HepG2 (cell line): ENCODE data around the gene SAMM50. TPM values are rescaled to one million over a fixed set of nuclear protein-coding genes. Genes with fewer than 3 reads are reported as not detected.

Experiments
- ATAD3A ChIP-seq: sonication (generic); formaldehyde crosslinking; IDR thresholded peaks from 2 replicates; pipeline ENCODE4 v1.4.0; 2020; ENCODE audit warnings: missing genetic modification reagents
- CENPT ChIP-seq: sonication (generic); formaldehyde crosslinking; IDR thresholded peaks from 2 replicates; pipeline ENCODE4 v1.8.0; 2022; ENCODE audit warnings: low read depth, mild to moderate bottlenecking, moderate library complexity, missing genetic modification reagents
- KDM2A ChIP-seq: sonication (generic); formaldehyde crosslinking; IDR thresholded peaks from 2 replicates; pipeline ENCODE4 v1.4.0; 2020; ENCODE audit warnings: low read depth, missing genetic modification reagents, borderline replicate concordance
- KLF15 ChIP-seq: sonication (generic); formaldehyde crosslinking; IDR thresholded peaks from 2 replicates; pipeline ENCODE4 v1.8.1; 2023; ENCODE audit warnings: borderline replicate concordance, mild to moderate bottlenecking, inconsistent platforms, missing genetic modification reagents, mixed read lengths
- MXD4 ChIP-seq: IDR thresholded peaks from 2 replicates; pipeline ENCODE4 v1.6.1; 2016; ENCODE audit warnings: mild to moderate bottlenecking, missing biosample characterization, missing genetic modification reagents
- NFE2 ChIP-seq: sonication (generic); formaldehyde crosslinking; IDR thresholded peaks from 2 replicates; pipeline ENCODE4 v1.4.0; 2020; ENCODE audit warnings: missing genetic modification reagents
- NR2F1 ChIP-seq, 2 experiments: fragments of 450-650 bp in 1 of 2; formaldehyde crosslinking in 1 of 2; IDR thresholded peaks; 2 replicates each; pipeline versions ENCODE4 v1.5.0 to v1.6.1; 2016 to 2020; ENCODE audit warnings: mild to moderate bottlenecking in 1 of 2, missing compliant biosample characterization in 1 of 2, missing genetic modification reagents in 1 of 2, moderate library complexity in 1 of 2
- POLR2G ChIP-seq: fragments of 200-400 bp; formaldehyde crosslinking; IDR thresholded peaks from 2 replicates; pipeline ENCODE4 v1.6.1; 2018; ENCODE audit warnings: mild to moderate bottlenecking, low read depth, low read length, moderate library complexity
- ZNF317 ChIP-seq: sonication (generic); formaldehyde crosslinking; IDR thresholded peaks from 2 replicates; pipeline ENCODE4 v1.5.0; 2020; ENCODE audit warnings: mild to moderate bottlenecking, missing genetic modification reagents
- ZNF441 ChIP-seq: sonication (generic); formaldehyde crosslinking; IDR thresholded peaks from 2 replicates; pipeline ENCODE4 v1.7.0; 2021; ENCODE audit warnings: missing genetic modification reagents, borderline replicate concordance
- ZNF557 ChIP-seq: sonication (generic); formaldehyde crosslinking; IDR thresholded peaks from 2 replicates; pipeline ENCODE4 v1.4.0; 2020; ENCODE audit warnings: missing genetic modification reagents
- polyA plus RNA-seq, 8 experiments: library from polyadenylated mRNA; depleted of rRNA in 3 of 8; stranded (reverse) in 7 of 8; unstranded in 1 of 8; fragments of >200 nt; fragmentation: Illumina TruSeq in 4 of 8; extraction: Trizol in 4 of 8; gene quantifications; 2 replicates each; pipeline versions ENCODE4 v1.2.1 to v1.2.3, GENCODE V29; 2011 to 2016; ENCODE audit warnings: low read depth in 4 of 8, missing spikeins in 1 of 8, mixed read lengths in 1 of 8; ENCODE audit not compliant: insufficient read depth in 1 of 8
- total RNA-seq, 5 experiments: library from RNA; depleted of rRNA; stranded (reverse); fragments of >200 nt; fragmentation: Illumina TruSeq; extraction: Trizol; gene quantifications; 2 replicates each; pipeline ENCODE4 v1.2.3, GENCODE V29; 2016; ENCODE audit warnings: low read depth in 1 of 5
- TF ChIP-seq, protein P1 (sequence below): sonication (generic); formaldehyde crosslinking; IDR thresholded peaks from 2 replicates; pipeline ENCODE4 v1.4.0; 2020; ENCODE audit warnings: mild to moderate bottlenecking, missing genetic modification reagents, borderline replicate concordance
- TF ChIP-seq, protein P2 (sequence below): IDR thresholded peaks from 2 replicates; pipeline ENCODE4 v1.6.1; 2016; ENCODE audit warnings: low read depth, borderline replicate concordance
- TF ChIP-seq, protein P3 (sequence below), 2 experiments: sonication (generic) in 1 of 2; formaldehyde crosslinking in 1 of 2; IDR thresholded peaks; 2 replicates each; pipeline versions ENCODE4 v1.6.1 to v1.9.0; 2014 to 2022; ENCODE audit warnings: antibody characterized with exemption in 1 of 2, borderline replicate concordance in 1 of 2, inconsistent platforms in 1 of 2, low read depth in 1 of 2, missing genetic modification reagents in 1 of 2
- TF ChIP-seq, protein P4 (sequence below): sonication (generic); formaldehyde crosslinking; IDR thresholded peaks from 2 replicates; pipeline ENCODE4 v1.5.1; 2020; ENCODE audit warnings: missing genetic modification reagents, mild to moderate bottlenecking, borderline replicate concordance
- TF ChIP-seq, protein P5 (sequence below): sonication (generic); formaldehyde crosslinking; conservative IDR thresholded peaks from 2 replicates; pipeline ENCODE4 v1.4.0; 2020; ENCODE audit warnings: missing genetic modification reagents

The SAMM50 gene
- total and polyA plus RNA-seq, 2 of the 13 experiments (the other 11 are each of a cell fraction or from before 2014, with no cell fraction given) = 34.7 to 63.4 TPM

DNA sequence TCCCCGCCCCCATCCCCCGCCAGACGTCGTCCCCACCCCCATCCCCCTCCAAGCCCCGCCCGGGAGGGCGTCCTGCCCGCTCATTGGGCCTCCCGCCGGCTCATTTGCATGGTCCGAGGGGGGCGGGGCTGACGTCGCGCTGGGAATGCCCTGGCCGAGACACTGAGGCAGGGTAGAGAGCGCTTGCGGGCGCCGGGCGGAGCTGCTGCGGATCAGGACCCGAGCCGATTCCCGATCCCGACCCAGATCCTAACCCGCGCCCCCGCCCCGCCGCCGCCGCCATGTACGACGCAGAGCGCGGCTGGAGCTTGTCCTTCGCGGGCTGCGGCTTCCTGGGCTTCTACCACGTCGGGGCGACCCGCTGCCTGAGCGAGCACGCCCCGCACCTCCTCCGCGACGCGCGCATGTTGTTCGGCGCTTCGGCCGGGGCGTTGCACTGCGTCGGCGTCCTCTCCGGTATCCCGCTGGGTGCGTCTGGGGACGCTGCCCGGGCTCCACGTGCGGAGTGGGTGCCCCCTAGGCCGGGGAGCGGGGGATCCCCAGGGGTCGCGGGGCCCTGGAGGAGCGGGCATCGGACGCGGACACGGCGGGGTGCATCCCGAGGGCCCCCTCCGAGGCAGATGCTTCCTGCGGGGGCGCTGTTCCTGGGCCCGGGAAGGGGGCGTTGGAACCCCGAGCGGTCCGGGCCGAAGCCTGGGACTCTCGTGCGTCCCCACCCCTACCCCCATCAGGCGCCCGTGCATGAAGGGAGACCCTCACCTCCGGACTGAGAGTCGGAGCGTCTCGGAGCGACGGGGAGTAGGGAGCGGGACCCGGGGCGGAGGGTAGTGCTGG lies 31.4 kb upstream of the SAMM50 start, which contains the start of gene PNPLA3 (continued):
- TF ChIP-seq POLR2G = peak; percentile 92
- TF ChIP-seq, protein P1, sequence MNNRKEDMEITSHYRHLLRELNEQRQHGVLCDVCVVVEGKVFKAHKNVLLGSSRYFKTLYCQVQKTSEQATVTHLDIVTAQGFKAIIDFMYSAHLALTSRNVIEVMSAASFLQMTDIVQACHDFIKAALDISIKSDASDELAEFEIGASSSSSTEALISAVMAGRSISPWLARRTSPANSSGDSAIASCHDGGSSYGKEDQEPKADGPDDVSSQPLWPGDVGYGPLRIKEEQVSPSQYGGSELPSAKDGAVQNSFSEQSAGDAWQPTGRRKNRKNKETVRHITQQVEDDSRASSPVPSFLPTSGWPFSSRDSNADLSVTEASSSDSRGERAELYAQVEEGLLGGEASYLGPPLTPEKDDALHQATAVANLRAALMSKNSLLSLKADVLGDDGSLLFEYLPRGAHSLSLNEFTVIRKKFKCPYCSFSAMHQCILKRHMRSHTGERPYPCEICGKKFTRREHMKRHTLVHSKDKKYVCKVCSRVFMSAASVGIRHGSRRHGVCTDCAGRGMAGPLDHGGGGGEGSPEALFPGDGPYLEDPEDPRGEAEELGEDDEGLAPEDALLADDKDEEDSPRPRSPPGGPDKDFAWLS = no peak
- TF ChIP-seq, protein P2, sequence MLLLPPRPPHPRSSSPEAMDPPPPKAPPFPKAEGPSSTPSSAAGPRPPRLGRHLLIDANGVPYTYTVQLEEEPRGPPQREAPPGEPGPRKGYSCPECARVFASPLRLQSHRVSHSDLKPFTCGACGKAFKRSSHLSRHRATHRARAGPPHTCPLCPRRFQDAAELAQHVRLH (CRISPR knock-in tag) = peak; percentile 55; the same call in 1 of the 2 replicates
- TF ChIP-seq, protein P3, sequence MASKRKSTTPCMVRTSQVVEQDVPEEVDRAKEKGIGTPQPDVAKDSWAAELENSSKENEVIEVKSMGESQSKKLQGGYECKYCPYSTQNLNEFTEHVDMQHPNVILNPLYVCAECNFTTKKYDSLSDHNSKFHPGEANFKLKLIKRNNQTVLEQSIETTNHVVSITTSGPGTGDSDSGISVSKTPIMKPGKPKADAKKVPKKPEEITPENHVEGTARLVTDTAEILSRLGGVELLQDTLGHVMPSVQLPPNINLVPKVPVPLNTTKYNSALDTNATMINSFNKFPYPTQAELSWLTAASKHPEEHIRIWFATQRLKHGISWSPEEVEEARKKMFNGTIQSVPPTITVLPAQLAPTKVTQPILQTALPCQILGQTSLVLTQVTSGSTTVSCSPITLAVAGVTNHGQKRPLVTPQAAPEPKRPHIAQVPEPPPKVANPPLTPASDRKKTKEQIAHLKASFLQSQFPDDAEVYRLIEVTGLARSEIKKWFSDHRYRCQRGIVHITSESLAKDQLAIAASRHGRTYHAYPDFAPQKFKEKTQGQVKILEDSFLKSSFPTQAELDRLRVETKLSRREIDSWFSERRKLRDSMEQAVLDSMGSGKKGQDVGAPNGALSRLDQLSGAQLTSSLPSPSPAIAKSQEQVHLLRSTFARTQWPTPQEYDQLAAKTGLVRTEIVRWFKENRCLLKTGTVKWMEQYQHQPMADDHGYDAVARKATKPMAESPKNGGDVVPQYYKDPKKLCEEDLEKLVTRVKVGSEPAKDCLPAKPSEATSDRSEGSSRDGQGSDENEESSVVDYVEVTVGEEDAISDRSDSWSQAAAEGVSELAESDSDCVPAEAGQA (IDR thresholded peaks at IDR 0.05; ENCODE audit: low read depth) = peak; percentile 17; the same call in 1 of the 2 replicates
- TF ChIP-seq, protein P3 (CRISPR knock-in tag; IDR thresholded peaks at IDR 0.05; ENCODE audit: borderline replicate concordance) = 0 out of 2 replicates have a peak, but pooled peaks have one; percentile 24
- TF ChIP-seq, protein P4, sequence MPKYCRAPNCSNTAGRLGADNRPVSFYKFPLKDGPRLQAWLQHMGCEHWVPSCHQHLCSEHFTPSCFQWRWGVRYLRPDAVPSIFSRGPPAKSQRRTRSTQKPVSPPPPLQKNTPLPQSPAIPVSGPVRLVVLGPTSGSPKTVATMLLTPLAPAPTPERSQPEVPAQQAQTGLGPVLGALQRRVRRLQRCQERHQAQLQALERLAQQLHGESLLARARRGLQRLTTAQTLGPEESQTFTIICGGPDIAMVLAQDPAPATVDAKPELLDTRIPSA = no peak; the same call in 1 of the 2 replicates
- TF ChIP-seq KLF15 (CRISPR knock-in tag) = no peak
- TF ChIP-seq KDM2A = peak; percentile 49; the same call in 1 of the 2 replicates
- TF ChIP-seq ATAD3A (CRISPR knock-in tag) = no peak
- TF ChIP-seq MXD4 = no peak; the same call in 1 of the 2 replicates
- TF ChIP-seq ZNF557 (CRISPR knock-in tag) = peak; percentile 22; the same call in 1 of the 2 replicates
- no peak for TF ChIP-seq ZNF441
- no peak for TF ChIP-seq ZNF317
- no peak for TF ChIP-seq NR2F1 (CRISPR knock-in tag; IDR thresholded peaks at IDR 0.05)
- TF ChIP-seq CENPT (CRISPR knock-in tag) = no peak
- TF ChIP-seq, protein P5, sequence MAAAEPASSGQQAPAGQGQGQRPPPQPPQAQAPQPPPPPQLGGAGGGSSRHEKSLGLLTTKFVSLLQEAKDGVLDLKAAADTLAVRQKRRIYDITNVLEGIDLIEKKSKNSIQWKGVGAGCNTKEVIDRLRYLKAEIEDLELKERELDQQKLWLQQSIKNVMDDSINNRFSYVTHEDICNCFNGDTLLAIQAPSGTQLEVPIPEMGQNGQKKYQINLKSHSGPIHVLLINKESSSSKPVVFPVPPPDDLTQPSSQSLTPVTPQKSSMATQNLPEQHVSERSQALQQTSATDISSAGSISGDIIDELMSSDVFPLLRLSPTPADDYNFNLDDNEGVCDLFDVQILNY (CRISPR knock-in tag) = no peak
- no peak for TF ChIP-seq NFE2 (CRISPR knock-in tag)
